Tibial nerve (tissue), 4 donors: ENCODE results near the gene VDAC1. TPM values are rescaled to one million over a fixed set of nuclear protein-coding genes. Genes with fewer than 3 reads are reported as not detected.

Experiments
- DNase-seq, 2 donors: peaks; one replicate each; pipeline ENCODE4 v3.0.0-alpha.2; 2019; ENCODE audit warnings: low spot score in 2 of 2
- H3K27ac ChIP-seq, 4 donors: fragments of 200-600 bp; sonication (generic) in 3 of 4; one replicate each; pipeline ENCODE4 v1.5.1; 2017 to 2019; ENCODE audit warnings: mild to moderate bottlenecking in 1 of 4
- H3K27me3 ChIP-seq, 2 donors: fragments of 200-600 bp; sonication (generic) in 1 of 2; one replicate each; pipeline versions ENCODE4 v1.5.1 to v1.6.0; 2017 to 2019
- H3K36me3 ChIP-seq, 3 donors: fragments of 200-600 bp; sonication (generic); one replicate each; pipeline ENCODE4 v1.5.1; 2018 to 2019
- H3K4me1 ChIP-seq, 4 donors: fragments of 200-600 bp; sonication (generic) in 3 of 4; one replicate each; pipeline ENCODE4 v1.5.1; 2017 to 2019
- H3K4me3 ChIP-seq, 4 donors: fragments of 200-600 bp; sonication (generic) in 3 of 4; one replicate each; pipeline ENCODE4 v1.5.1; 2017 to 2019; ENCODE audit warnings: mild to moderate bottlenecking in 1 of 4, moderate library complexity in 1 of 4
- H3K9me3 ChIP-seq, 4 donors: fragments of 200-600 bp; sonication (generic) in 3 of 4; one replicate each; pipeline ENCODE4 v1.5.1; 2017 to 2019
- EP300 ChIP-seq, 2 donors: sonication (generic); formaldehyde crosslinking; IDR thresholded peaks; one replicate each; pipeline ENCODE4 v1.6.1; 2017; ENCODE audit warnings: antibody characterized with exemption in 2 of 2, mild to moderate bottlenecking in 1 of 2
- POLR2A ChIP-seq, 2 donors: fragments of 450-650 bp; IDR thresholded peaks; one replicate each; pipeline ENCODE4 v1.6.1; 2017; ENCODE audit warnings: antibody characterized with exemption in 2 of 2, mild to moderate bottlenecking in 2 of 2, moderate library complexity in 2 of 2
- WGBS, 2 donors: methylation state at CpG; one replicate each; pipeline ENCODE4 v1.1.5; 2018; 5-methylcytosine and 5-hydroxymethylcytosine counted together
- total RNA-seq, 4 donors: library from RNA; depleted of rRNA; stranded (reverse); fragments of >200 nt; gene quantifications; one replicate each; pipeline ENCODE4 v1.1.0, GENCODE V29; 2016
- TF ChIP-seq, protein P1 (sequence below), 5 experiments: fragments of 200-600 bp in 3 of 5; fragments of 450-650 bp in 2 of 5; sonication (generic) in 3 of 5; IDR thresholded peaks; one replicate each; pipeline ENCODE4 v1.5.1; 2016 to 2019; ENCODE audit warnings: antibody characterized with exemption in 5 of 5, mild to moderate bottlenecking in 3 of 5, moderate library complexity in 2 of 5

The VDAC1 gene
- total RNA-seq, 4 donors from 2014 or later: 64.7 to 103 (median 71.9) TPM

GRCh38 chr5:134006115-134006514 lies 1.3 kb upstream of the VDAC1 start:
- H3K4me3 ChIP-seq: peak overlapping the region in 2 of 4 donors; percentile 78 to 86
- TF ChIP-seq, protein P1, sequence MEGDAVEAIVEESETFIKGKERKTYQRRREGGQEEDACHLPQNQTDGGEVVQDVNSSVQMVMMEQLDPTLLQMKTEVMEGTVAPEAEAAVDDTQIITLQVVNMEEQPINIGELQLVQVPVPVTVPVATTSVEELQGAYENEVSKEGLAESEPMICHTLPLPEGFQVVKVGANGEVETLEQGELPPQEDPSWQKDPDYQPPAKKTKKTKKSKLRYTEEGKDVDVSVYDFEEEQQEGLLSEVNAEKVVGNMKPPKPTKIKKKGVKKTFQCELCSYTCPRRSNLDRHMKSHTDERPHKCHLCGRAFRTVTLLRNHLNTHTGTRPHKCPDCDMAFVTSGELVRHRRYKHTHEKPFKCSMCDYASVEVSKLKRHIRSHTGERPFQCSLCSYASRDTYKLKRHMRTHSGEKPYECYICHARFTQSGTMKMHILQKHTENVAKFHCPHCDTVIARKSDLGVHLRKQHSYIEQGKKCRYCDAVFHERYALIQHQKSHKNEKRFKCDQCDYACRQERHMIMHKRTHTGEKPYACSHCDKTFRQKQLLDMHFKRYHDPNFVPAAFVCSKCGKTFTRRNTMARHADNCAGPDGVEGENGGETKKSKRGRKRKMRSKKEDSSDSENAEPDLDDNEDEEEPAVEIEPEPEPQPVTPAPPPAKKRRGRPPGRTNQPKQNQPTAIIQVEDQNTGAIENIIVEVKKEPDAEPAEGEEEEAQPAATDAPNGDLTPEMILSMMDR (IDR thresholded peaks at IDR 0.05): no peak
- no peak for TF ChIP-seq EP300 (IDR thresholded peaks at IDR 0.05)
- no peak for TF ChIP-seq POLR2A (IDR thresholded peaks at IDR 0.05)
- WGBS, 2 donors: 87 to 90% methylated on average over 13 of the region's 13 CpGs
- no peaks in the 10 kb centered on the region for H3K9me3 ChIP-seq
- peak overlapping the region in 3 of 4 donors; percentile 98 to 99 (median 98) for H3K27ac ChIP-seq
- H3K4me1 ChIP-seq: peaks cover 0 to 44% (median 30%) of the 10 kb centered on the region in 4 donors
- H3K27me3 ChIP-seq: no peaks in the 10 kb centered on the region
- DNase-seq: no peak
- H3K36me3 ChIP-seq: no peaks in the 10 kb centered on the region

DNA sequence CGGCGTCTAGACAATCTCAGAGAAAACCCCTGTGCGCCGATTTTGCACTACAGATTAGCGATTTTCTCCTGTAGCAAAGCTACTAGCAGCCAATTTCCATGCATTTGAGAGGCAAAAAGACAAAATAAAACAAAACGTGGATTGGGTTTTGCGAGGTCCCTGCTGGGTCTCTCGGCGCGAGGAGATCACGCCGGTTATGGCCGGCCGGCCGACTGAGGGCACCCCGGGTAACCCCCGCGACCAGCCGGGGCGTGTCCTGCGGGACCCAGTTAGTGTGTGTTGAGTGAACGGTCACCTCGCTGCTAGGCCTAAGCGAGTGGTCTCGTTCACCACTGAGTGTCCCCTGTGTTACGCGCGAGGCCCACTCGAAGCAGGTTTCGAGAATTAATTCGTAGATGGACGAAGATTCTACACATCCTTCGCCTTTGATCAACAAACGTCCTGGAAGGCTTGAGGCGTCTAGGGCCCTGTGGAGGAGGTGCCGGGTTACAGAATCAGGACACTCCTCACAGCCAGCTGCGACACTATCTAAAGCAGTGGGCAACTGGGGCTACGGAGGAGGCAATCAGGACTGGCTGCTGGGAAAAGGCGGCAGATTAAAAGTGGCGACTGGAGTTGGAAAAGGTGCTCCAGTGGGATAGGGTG lies 764 bp upstream of the VDAC1 start:
- TF ChIP-seq EP300 (IDR thresholded peaks at IDR 0.05) (no peak), POLR2A (IDR thresholded peaks at IDR 0.05) (no peak)
- TF ChIP-seq, protein P1 (IDR thresholded peaks at IDR 0.05): no peak
- Histone ChIP-seq H3K36me3 (no peaks in the 10 kb centered on the region), H3K9me3 (no peaks in the 10 kb centered on the region), H3K4me3 (peak overlapping the region; percentile 78 to 93 (median 88)), H3K27me3 (no peaks in the 10 kb centered on the region), H3K4me1 (peaks cover 0 to 49% (median 33%) of the 10 kb centered on the region in 4 donors), H3K27ac (peak overlapping the region; percentile 98 to 99 (median 98))
- DNase-seq: no peak
- WGBS, 2 donors: 13 to 19% methylated on average over 40 of the region's 40 CpGs

DNA sequence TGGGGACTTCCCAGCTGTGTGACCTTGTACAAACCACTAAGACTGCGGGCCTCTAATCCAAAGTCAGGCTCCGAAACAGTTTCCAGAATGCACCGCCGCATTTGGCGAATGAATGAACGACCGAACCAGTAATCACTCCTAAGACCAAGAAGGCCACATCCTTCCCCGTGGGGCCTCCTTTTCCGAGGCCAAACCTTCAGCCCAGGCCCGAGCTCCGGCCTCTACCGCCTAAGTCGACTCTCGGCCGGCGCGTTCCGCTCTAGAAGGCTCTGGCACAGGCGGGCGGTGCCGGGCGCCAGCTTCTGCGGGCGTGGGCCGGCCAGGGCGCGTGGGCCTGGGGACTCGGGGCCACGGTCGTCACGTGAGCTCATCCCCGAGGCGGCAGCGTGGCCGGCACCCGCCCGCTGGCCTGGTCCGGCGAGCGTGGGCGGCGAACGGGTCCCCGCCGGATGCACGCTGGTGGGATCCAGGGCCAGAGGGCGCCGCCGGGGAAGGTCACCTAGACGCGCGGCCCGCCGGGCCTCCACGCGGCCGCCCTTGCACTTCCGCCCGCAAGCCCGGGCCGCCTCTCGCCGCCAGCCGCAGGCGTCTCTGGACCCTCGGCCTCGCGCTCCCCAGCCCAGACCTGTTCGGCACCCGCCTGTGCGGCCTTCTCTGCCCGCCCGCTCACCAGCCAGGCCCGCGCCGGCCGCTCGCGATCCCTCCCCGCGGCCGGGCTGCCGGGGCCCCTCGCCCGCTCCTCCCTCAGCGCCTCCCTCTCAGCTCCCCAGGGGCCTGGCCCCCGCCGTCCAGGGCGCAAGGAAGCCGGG lies 754 bp downstream of the VDAC1 start:
- no peaks in the 10 kb centered on the region for H3K36me3 ChIP-seq
- 1 to 2% methylated on average over 23 to 28 of the region's 90 CpGs for WGBS, 2 donors

DNA sequence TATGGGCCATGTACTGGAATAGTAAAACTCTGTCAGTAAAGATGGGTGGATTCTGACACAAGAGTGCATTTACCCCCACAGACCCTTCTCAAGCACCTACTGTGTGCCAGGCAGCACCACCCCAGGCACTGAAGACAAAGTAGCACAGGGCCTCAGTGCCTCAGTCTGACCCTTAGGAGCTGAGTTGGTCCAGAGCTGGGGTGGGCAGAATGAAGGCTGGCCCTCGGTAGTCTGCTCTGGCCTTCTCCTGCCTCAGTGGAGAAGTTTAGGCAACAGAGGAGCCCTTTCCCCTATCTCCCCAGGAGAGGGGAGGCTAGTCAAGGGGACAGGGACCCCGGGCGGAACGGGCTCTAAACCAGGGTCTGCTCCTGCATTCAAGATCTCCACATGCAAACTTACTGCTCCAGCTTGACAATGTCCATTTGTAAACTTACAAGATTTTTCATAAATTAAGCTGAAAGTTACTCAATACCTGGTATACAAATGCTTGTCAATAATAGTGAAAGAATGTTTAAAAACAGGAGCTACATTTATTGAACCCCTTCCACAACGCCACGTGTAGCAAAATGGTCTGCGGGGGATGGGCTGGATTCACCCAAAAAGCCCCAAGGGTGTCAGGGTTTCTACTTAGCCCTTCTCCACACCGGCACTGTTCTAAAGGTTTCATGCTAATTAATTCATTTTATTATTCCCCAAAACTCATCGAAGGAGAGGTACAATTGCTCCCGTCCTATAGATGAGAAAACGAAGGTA lies 1.5 kb downstream of the VDAC1 start:
- 14 to 20% methylated on average over 11 of the region's 11 CpGs for WGBS, 2 donors
- no peaks in the 10 kb centered on the region for H3K9me3 ChIP-seq
- no peaks in the 10 kb centered on the region for H3K36me3 ChIP-seq
- peak overlapping the region; percentile 78 to 93 (median 88) for H3K4me3 ChIP-seq
- no peaks in the 10 kb centered on the region for H3K27me3 ChIP-seq
- no peak for DNase-seq
- TF ChIP-seq, protein P1 (IDR thresholded peaks at IDR 0.05): no peak
- TF ChIP-seq EP300 (IDR thresholded peaks at IDR 0.05) (no peak), POLR2A (IDR thresholded peaks at IDR 0.05) (no peak)
- H3K4me1 ChIP-seq: peaks cover 0 to 71% (median 45%) of the 10 kb centered on the region in 4 donors
- peak overlapping the region; percentile 98 to 99 (median 98) for H3K27ac ChIP-seq

More for the DNA sequence above, 754 bp downstream of the VDAC1 start:
- peaks cover 0 to 64% (median 45%) of the 10 kb centered on the region in 4 donors for H3K4me1 ChIP-seq
- peak overlapping the region; percentile 98 to 99 (median 98) for H3K27ac ChIP-seq
- H3K27me3 ChIP-seq: no peaks in the 10 kb centered on the region
- TF ChIP-seq POLR2A (IDR thresholded peaks at IDR 0.05) (peak; percentile 1 to 11), EP300 (IDR thresholded peaks at IDR 0.05) (peak; percentile 21 to 54)
- TF ChIP-seq, protein P1 (IDR thresholded peaks at IDR 0.05): no peak
- DNase-seq: peak in 1 of 2 donors; percentile 33
- H3K9me3 ChIP-seq: no peaks in the 10 kb centered on the region
- H3K4me3 ChIP-seq: peak overlapping the region; percentile 78 to 93 (median 88)
